HepG2 (cell line): ENCODE results near the gene EPM2A. TPM values are rescaled to one million over a fixed set of nuclear protein-coding genes. Genes with fewer than 3 reads are reported as not detected.

Source experiments
- ATAC-seq: fragments of 200-7000 bp; cut with Tn5 transposase; 3 replicates; pipeline ENCODE4 v1.9.1; 2020; ENCODE audit warnings: mild to moderate bottlenecking, moderate library complexity
- BruUV-seq: library from RNA; stranded (reverse); fragments of 400-500 nt; replicated peaks from 2 replicates; lab custom pipeline; 2021; lab: Mats Ljungman, UMichigan
- CTCF ChIA-PET: fragments of 300-600 bp; formaldehyde crosslinking; extraction: SDS; loops from one replicate; lab custom pipeline; 2021; ENCODE audit warnings: low total read pairs, inconsistent platforms, low intra/inter-chr PET ratio; lab: Yijun Ruan, JAX
- POLR2A ChIA-PET: fragments of 350-600 bp; sonication (Branson Sonifier 250); formaldehyde crosslinking; loops from one replicate; lab custom pipeline; 2020; ENCODE audit warnings: antibody characterized with exemption, inconsistent platforms; lab: Yijun Ruan, JAX
- DNase-seq: peaks from one replicate; pipeline ENCODE4 v3.0.0-alpha.2; 2015; ENCODE audit warnings: low spot score
- FAIRE-seq: peaks from 3 replicates; lab custom pipeline; 2011; peaks lifted over from hg19 to GRCh38; lab: Jason Lieb, UNC
- H2AFZ ChIP-seq: one replicate; pipeline ENCODE4 v1.6.1; 2011; ENCODE audit warnings: low read length, inconsistent platforms
- H3K27ac ChIP-seq: fragments of 300-600 bp; 3 replicates; pipeline ENCODE4 v1.8.0; 2011; ENCODE audit warnings: mixed run types, mild to moderate bottlenecking, mixed read lengths, low read length, inconsistent platforms; ENCODE audit not compliant: insufficient read depth; ENCODE audit errors: extremely low read length
- H3K27me3 ChIP-seq, 2 experiments: fragments of 200-600 bp in 1 of 2; 2 replicates in 1 of 2; 3 replicates in 1 of 2; pipeline versions ENCODE4 v1.6.0 to v1.8.0; 2011; ENCODE audit warnings: low read length in 2 of 2, mild to moderate bottlenecking in 2 of 2, moderate library complexity in 2 of 2, inconsistent platforms in 1 of 2; ENCODE audit not compliant: insufficient read depth in 2 of 2, control insufficient read depth in 1 of 2
- H3K36me3 ChIP-seq, 2 experiments: fragments of 200-600 bp in 1 of 2; replicated peaks in 1 of 2; 2 replicates in 1 of 2; 3 replicates in 1 of 2; pipeline versions ENCODE4 v1.5.1 to v1.8.0; 2011; ENCODE audit warnings: low read length in 2 of 2, inconsistent platforms in 1 of 2; ENCODE audit not compliant: insufficient read depth in 2 of 2, control insufficient read depth in 1 of 2
- H3K4me1 ChIP-seq: 2 replicates; pipeline ENCODE4 v1.5.1; 2012; ENCODE audit warnings: low read length, inconsistent platforms; ENCODE audit not compliant: insufficient read depth
- H3K4me2 ChIP-seq: 2 replicates; pipeline ENCODE4 v1.6.0; 2011; ENCODE audit warnings: low read depth, low read length, inconsistent platforms
- H3K4me3 ChIP-seq, 3 experiments: fragments of 200-600 bp in 1 of 3; sonication (generic), shearing (Covaris generic) in 1 of 3; replicated peaks in 1 of 3; 2 replicates each; pipeline ENCODE4 v1.5.1; 2011 to 2016; ENCODE audit warnings: low read length in 3 of 3, inconsistent platforms in 2 of 3, low read depth in 2 of 3, mild to moderate bottlenecking in 2 of 3, control low read depth in 1 of 3, mixed read lengths in 1 of 3; ENCODE audit not compliant: insufficient read depth in 1 of 3
- H3K79me2 ChIP-seq: one replicate; pipeline ENCODE4 v1.6.1; 2011; ENCODE audit warnings: low read length, inconsistent platforms; ENCODE audit not compliant: insufficient read depth
- H3K9ac ChIP-seq: 2 replicates; pipeline ENCODE4 v1.6.0; 2011; ENCODE audit warnings: mild to moderate bottlenecking, low read depth, low read length, inconsistent platforms; ENCODE audit not compliant: insufficient read depth
- H3K9me3 ChIP-seq: 2 replicates; pipeline ENCODE4 v1.5.1; 2012; ENCODE audit warnings: mild to moderate bottlenecking, low read length
- H4K20me1 ChIP-seq: 2 replicates; pipeline ENCODE4 v1.6.0; 2011; ENCODE audit warnings: inconsistent platforms, mild to moderate bottlenecking, low read length, moderate library complexity; ENCODE audit not compliant: insufficient read depth
- CEBPG ChIP-seq: IDR thresholded peaks from 2 replicates; pipeline ENCODE4 v1.6.1; 2016
- FOXA1 ChIP-seq, 2 experiments: fragments of 450-650 bp in 1 of 2; sonication (generic) in 1 of 2; formaldehyde crosslinking in 1 of 2; IDR thresholded peaks; 2 replicates each; pipeline versions ENCODE4 v1.4.0 to v1.6.1; 2016 to 2020; ENCODE audit warnings: missing genetic modification reagents in 1 of 2
- HOXA5 ChIP-seq: sonication (generic); formaldehyde crosslinking; IDR thresholded peaks from 2 replicates; pipeline ENCODE4 v1.4.0; 2020; ENCODE audit warnings: missing genetic modification reagents
- IRF2 ChIP-seq: IDR thresholded peaks from 2 replicates; pipeline ENCODE4 v1.6.1; 2018; ENCODE audit warnings: missing genetic modification reagents, missing compliant biosample characterization
- KMT2A ChIP-seq: sonication (generic); formaldehyde crosslinking; IDR thresholded peaks from 2 replicates; pipeline ENCODE4 v1.4.0; 2020; ENCODE audit warnings: missing genetic modification reagents
- TBL1XR1 ChIP-seq: fragments of 150-350 bp; IDR thresholded peaks from 2 replicates; pipeline ENCODE4 v1.6.1; 2014; ENCODE audit warnings: borderline replicate concordance, low read length; ENCODE audit not compliant: partially characterized antibody
- ZFP36 ChIP-seq: fragments of 150-350 bp; IDR thresholded peaks from 2 replicates; pipeline ENCODE4 v1.6.1; 2018; ENCODE audit warnings: borderline replicate concordance, low read length, low read depth; ENCODE audit not compliant: partially characterized antibody
- ZFP36L1 ChIP-seq: sonication (generic); formaldehyde crosslinking; IDR thresholded peaks from 2 replicates; pipeline ENCODE4 v1.8.0; 2022; ENCODE audit warnings: mild to moderate bottlenecking, missing genetic modification reagents, moderate library complexity
- ZNF136 ChIP-seq: sonication (generic); formaldehyde crosslinking; IDR thresholded peaks from 2 replicates; pipeline ENCODE4 v1.8.1; 2022; ENCODE audit warnings: low read depth, mild to moderate bottlenecking, moderate library complexity, missing genetic modification reagents
- ZNF143 ChIP-seq: sonication (generic); formaldehyde crosslinking; IDR thresholded peaks from 2 replicates; pipeline ENCODE4 v1.4.0; 2020; ENCODE audit warnings: missing genetic modification reagents
- ZNF225 ChIP-seq: sonication (generic); formaldehyde crosslinking; IDR thresholded peaks from 2 replicates; pipeline ENCODE4 v1.4.0; 2020; ENCODE audit warnings: mild to moderate bottlenecking, missing genetic modification reagents
- ZNF230 ChIP-seq: sonication (generic); formaldehyde crosslinking; IDR thresholded peaks from 2 replicates; pipeline ENCODE4 v1.4.0; 2020; ENCODE audit warnings: mild to moderate bottlenecking, missing genetic modification reagents
- ZNF354B ChIP-seq: sonication (generic); formaldehyde crosslinking; IDR thresholded peaks from 2 replicates; pipeline ENCODE4 v1.8.0; 2022; ENCODE audit warnings: mild to moderate bottlenecking, missing genetic modification reagents
- ZNF670 ChIP-seq: sonication (generic); formaldehyde crosslinking; IDR thresholded peaks from 2 replicates; pipeline ENCODE4 v1.8.0; 2022; ENCODE audit warnings: mild to moderate bottlenecking, missing genetic modification reagents, borderline replicate concordance
- ZNF841 ChIP-seq: sonication (generic); formaldehyde crosslinking; IDR thresholded peaks from 2 replicates; pipeline ENCODE4 v1.8.1; 2023; ENCODE audit warnings: missing genetic modification reagents, borderline replicate concordance
- WGBS: methylation state at CpG from one replicate; pipeline ENCODE4 v1.1.6; 2017; ENCODE audit warnings: low lambda C conversion rate; 5-methylcytosine and 5-hydroxymethylcytosine counted together
- in situ Hi-C: cut with HindIII; loops from 2 replicates; pipeline ENCODE4 v1.10.0; 2017; ENCODE audit warnings: low pct_unique_long_range_greater_than_20kb; ENCODE audit not compliant: extremely low pct_ligation_motif_present
- intact Hi-C: fragments of 100-400 bp; cut with micrococcal nuclease; formaldehyde crosslinking; loops from one replicate; pipeline ENCODE4 v1.10.0; 2022; ENCODE audit not compliant: unreplicated experiment
- polyA plus RNA-seq, 8 experiments: library from polyadenylated mRNA; depleted of rRNA in 3 of 8; stranded (reverse) in 7 of 8; unstranded in 1 of 8; fragments of >200 nt; fragmentation: Illumina TruSeq in 4 of 8; extraction: Trizol in 4 of 8; gene quantifications; 2 replicates each; pipeline versions ENCODE4 v1.2.1 to v1.2.3, GENCODE V29; 2011 to 2016; ENCODE audit warnings: low read depth in 4 of 8, missing spikeins in 1 of 8, mixed read lengths in 1 of 8; ENCODE audit not compliant: insufficient read depth in 1 of 8
- total RNA-seq, 5 experiments: library from RNA; depleted of rRNA; stranded (reverse); fragments of >200 nt; fragmentation: Illumina TruSeq; extraction: Trizol; gene quantifications; 2 replicates each; pipeline ENCODE4 v1.2.3, GENCODE V29; 2016; ENCODE audit warnings: low read depth in 1 of 5
- TF ChIP-seq, protein P1 (sequence below): sonication (generic); formaldehyde crosslinking; IDR thresholded peaks from 2 replicates; pipeline ENCODE4 v1.8.1; 2023; ENCODE audit warnings: mild to moderate bottlenecking, missing genetic modification reagents, borderline replicate concordance
- TF ChIP-seq, protein P2 (sequence below): IDR thresholded peaks from 2 replicates; pipeline ENCODE4 v1.6.1; 2016; ENCODE audit warnings: low read depth, control low read depth
- TF ChIP-seq, protein P3 (sequence below): sonication (generic); formaldehyde crosslinking; IDR thresholded peaks from 2 replicates; pipeline ENCODE4 v1.5.0; 2020; ENCODE audit warnings: mild to moderate bottlenecking, missing genetic modification reagents

EPM2A gene
- total and polyA plus RNA-seq, 2 of the 13 experiments (the other 11 are each of a cell fraction or from before 2014, with no cell fraction given), result 4.6 to 9.2 TPM

DNA sequence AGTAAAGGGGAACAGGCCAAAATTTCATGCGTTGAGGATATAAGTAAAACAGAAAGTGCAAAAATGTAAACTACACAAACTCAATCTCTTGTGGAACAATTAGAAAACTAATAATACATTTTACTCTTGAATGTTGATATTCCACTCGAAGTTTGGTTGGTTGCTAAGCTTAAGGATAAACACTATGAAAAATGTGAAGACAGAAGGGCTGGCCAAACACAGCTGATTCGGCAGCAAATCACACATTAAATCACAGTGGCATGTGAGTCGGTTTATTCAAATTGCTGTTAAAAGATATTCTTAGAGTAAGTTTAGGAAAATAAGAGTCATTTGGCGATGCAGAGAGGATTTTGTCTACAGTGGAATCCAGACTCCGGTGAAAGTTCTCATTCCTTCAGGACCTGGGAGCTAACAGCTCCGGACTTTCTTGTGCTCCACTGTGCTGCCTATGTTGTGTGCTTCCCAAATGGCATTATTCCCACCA lies 1.4 kb upstream of the EPM2A start:
- no TSS peak for BruUV-seq
- ChIA-PET POLR2A (interaction anchor here (1.1 to 3.5 kb wide), 4 partner anchors 13 to 471 kb away, joined by 3 to 84 read pairs (median 6); partner anchors contain the start of gene FBXO30), CTCF (no interaction called here)
- intact Hi-C loops (loop anchor here (10.0 kb wide), 2 partner anchors 472 to 808 kb away; partner anchors contain the start of gene RAB32), in situ Hi-C loops (loop anchor here (5.0 kb wide), 1 partner anchor 76 kb away; the partner anchor contains the start of gene FBXO30)
- H4K20me1 ChIP-seq, result no peaks in the 10 kb centered on the region
- no peaks in the 10 kb centered on the region for H3K27me3 ChIP-seq
- peak overlapping the region; percentile 96 for H3K27ac ChIP-seq
- no peaks in the 10 kb centered on the region for H3K36me3 ChIP-seq
- DNase-seq (no peak), FAIRE-seq (no peak), ATAC-seq (no peak)
- 96% methylated on average over 7 of the region's 7 CpGs for WGBS
- H3K9me3 ChIP-seq, result no peaks in the 10 kb centered on the region
- TF ChIP-seq, protein P1, sequence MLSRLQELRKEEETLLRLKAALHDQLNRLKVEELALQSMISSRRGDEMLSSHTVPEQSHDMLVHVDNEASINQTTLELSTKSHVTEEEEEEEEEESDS (CRISPR knock-in tag), result no peak
- TF ChIP-seq ZNF841 (CRISPR knock-in tag) (no peak), ZNF230 (CRISPR knock-in tag) (no peak), TBL1XR1 (no peak), ZNF136 (CRISPR knock-in tag) (no peak), FOXA1 (IDR thresholded peaks at IDR 0.05) (no peak), FOXA1 (CRISPR knock-in tag; IDR thresholded peaks at IDR 0.05) (no peak), ZNF225 (CRISPR knock-in tag) (no peak), CEBPG (CRISPR knock-in tag) (no peak), KMT2A (CRISPR knock-in tag) (no peak), ZFP36 (no peak), ZNF143 (CRISPR knock-in tag) (no peak), ZNF354B (CRISPR knock-in tag) (no peak), ZNF670 (CRISPR knock-in tag) (no peak), IRF2 (no peak), HOXA5 (no peak), ZFP36L1 (CRISPR knock-in tag) (no peak)
- TF ChIP-seq, protein P2, sequence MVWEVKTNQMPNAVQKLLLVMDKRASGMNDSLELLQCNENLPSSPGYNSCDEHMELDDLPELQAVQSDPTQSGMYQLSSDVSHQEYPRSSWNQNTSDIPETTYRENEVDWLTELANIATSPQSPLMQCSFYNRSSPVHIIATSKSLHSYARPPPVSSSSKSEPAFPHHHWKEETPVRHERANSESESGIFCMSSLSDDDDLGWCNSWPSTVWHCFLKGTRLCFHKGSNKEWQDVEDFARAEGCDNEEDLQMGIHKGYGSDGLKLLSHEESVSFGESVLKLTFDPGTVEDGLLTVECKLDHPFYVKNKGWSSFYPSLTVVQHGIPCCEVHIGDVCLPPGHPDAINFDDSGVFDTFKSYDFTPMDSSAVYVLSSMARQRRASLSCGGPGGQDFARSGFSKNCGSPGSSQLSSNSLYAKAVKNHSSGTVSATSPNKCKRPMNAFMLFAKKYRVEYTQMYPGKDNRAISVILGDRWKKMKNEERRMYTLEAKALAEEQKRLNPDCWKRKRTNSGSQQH (CRISPR knock-in tag), result no peak
- TF ChIP-seq, protein P3, sequence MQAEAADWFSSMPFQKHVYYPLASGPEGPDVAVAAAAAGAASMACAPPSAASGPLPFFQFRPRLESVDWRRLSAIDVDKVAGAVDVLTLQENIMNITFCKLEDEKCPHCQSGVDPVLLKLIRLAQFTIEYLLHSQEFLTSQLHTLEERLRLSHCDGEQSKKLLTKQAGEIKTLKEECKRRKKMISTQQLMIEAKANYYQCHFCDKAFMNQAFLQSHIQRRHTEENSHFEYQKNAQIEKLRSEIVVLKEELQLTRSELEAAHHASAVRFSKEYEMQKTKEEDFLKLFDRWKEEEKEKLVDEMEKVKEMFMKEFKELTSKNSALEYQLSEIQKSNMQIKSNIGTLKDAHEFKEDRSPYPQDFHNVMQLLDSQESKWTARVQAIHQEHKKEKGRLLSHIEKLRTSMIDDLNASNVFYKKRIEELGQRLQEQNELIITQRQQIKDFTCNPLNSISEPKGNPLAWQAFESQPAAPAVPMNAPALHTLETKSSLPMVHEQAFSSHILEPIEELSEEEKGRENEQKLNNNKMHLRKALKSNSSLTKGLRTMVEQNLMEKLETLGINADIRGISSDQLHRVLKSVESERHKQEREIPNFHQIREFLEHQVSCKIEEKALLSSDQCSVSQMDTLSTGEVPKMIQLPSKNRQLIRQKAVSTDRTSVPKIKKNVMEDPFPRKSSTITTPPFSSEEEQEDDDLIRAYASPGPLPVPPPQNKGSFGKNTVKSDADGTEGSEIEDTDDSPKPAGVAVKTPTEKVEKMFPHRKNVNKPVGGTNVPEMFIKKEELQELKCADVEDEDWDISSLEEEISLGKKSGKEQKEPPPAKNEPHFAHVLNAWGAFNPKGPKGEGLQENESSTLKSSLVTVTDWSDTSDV (CRISPR knock-in tag), result no peak
- peaks cover 24% of the 10 kb centered on the region for H3K4me1 ChIP-seq
- no peak overlapping the region for H2AFZ ChIP-seq
- H3K79me2 ChIP-seq, result peaks cover 4% of the 10 kb centered on the region
- no peak overlapping the region for H3K9ac ChIP-seq
- H3K4me3 ChIP-seq, result no peak overlapping the region
- H3K4me2 ChIP-seq, result 0 out of 2 replicates have a peak overlapping the region, but pooled peaks have one; percentile 84
